CD8-positive, alpha-beta memory T cell (primary cell): ENCODE data around the gene SETD2. TPM values are rescaled to one million over a fixed set of nuclear protein-coding genes. Genes with fewer than 3 reads are reported as not detected.

ENCODE experiments used
- CTCF ChIA-PET: fragments of 350-600 bp; sonication (Branson Sonifier 250); formaldehyde crosslinking; loops from one replicate; lab custom pipeline; 2021; ENCODE audit warnings: antibody characterized with exemption; lab: Charles Lee
- POLR2A ChIA-PET: fragments of 350-600 bp; sonication (Branson Sonifier 250); formaldehyde crosslinking; loops from one replicate; lab custom pipeline; 2021; ENCODE audit warnings: antibody characterized with exemption; lab: Charles Lee
- DNase-seq, 5 donors: peaks; one replicate each; pipeline versions ENCODE4 v3.0.0 to v3.0.0-alpha.2; 2020 to 2022; ENCODE audit warnings: mixed read lengths in 1 of 5
- H3K27ac ChIP-seq: one replicate; pipeline ENCODE4 v1.7.0; 2013; ENCODE audit warnings: low read depth, mild to moderate bottlenecking, low read length, moderate library complexity
- H3K27me3 ChIP-seq: 2 replicates; pipeline ENCODE4 v1.7.0; 2013; ENCODE audit warnings: low read length, mild to moderate bottlenecking; ENCODE audit not compliant: insufficient read depth, poor library complexity, severe bottlenecking
- H3K36me3 ChIP-seq: 2 replicates; pipeline ENCODE4 v1.7.0; 2013; ENCODE audit warnings: mild to moderate bottlenecking, low read length, moderate library complexity; ENCODE audit not compliant: insufficient read depth
- H3K4me1 ChIP-seq: 2 replicates; pipeline ENCODE4 v1.7.0; 2013; ENCODE audit warnings: mild to moderate bottlenecking, low read length, moderate library complexity; ENCODE audit not compliant: insufficient read depth
- H3K4me3 ChIP-seq: 2 replicates; pipeline ENCODE4 v1.7.0; 2013; ENCODE audit warnings: mild to moderate bottlenecking, low read length
- H3K9me3 ChIP-seq: 2 replicates; pipeline ENCODE4 v1.7.0; 2013; ENCODE audit warnings: mild to moderate bottlenecking, low read length
- H3K27ac Mint-ChIP-seq, 8 donors: one replicate each; pipeline ENCODE4 v1.8.0; 2020 to 2021; ENCODE audit warnings: mixed read lengths in 8 of 8, mild to moderate bottlenecking in 6 of 8, inconsistent platforms in 3 of 8, moderate library complexity in 3 of 8
- H3K27me3 Mint-ChIP-seq, 2 donors: one replicate each; pipeline ENCODE4 v1.8.0; 2020 to 2021; ENCODE audit warnings: mixed read lengths in 2 of 2, mild to moderate bottlenecking in 1 of 2, moderate library complexity in 1 of 2
- H3K36me3 Mint-ChIP-seq, 3 donors: one replicate each; pipeline ENCODE4 v1.8.0; 2020 to 2021; ENCODE audit warnings: mixed read lengths in 3 of 3, inconsistent platforms in 1 of 3, mild to moderate bottlenecking in 1 of 3
- H3K4me1 Mint-ChIP-seq, 3 donors: one replicate each; pipeline ENCODE4 v1.8.0; 2020 to 2021; ENCODE audit warnings: mixed read lengths in 3 of 3, inconsistent platforms in 1 of 3, mild to moderate bottlenecking in 1 of 3
- H3K4me3 Mint-ChIP-seq, 7 donors: one replicate each; pipeline ENCODE4 v1.8.0; 2020 to 2021; ENCODE audit warnings: mixed read lengths in 7 of 7, mild to moderate bottlenecking in 6 of 7, moderate library complexity in 4 of 7, inconsistent platforms in 2 of 7
- H3K9me3 Mint-ChIP-seq, 5 donors: one replicate each; pipeline ENCODE4 v1.8.0; 2020 to 2022; ENCODE audit warnings: mixed read lengths in 5 of 5, mild to moderate bottlenecking in 3 of 5, moderate library complexity in 2 of 5, inconsistent platforms in 1 of 5
- polyA plus RNA-seq: library from polyadenylated mRNA; unstranded; fragments of 300-500 nt; fragmentation: Illumina TruSeq; gene quantifications from one replicate; pipeline ENCODE4 v1.2.3, GENCODE V29; 2021
- total RNA-seq, 2 experiments: library from RNA; stranded (reverse); gene quantifications; one replicate each; pipeline ENCODE4 v1.2.3, GENCODE V29; 2021

The SETD2 gene
- total and polyA plus RNA-seq, 3 experiments from 2014 or later = 30.2 to 32.8 (median 32.4) TPM

DNA sequence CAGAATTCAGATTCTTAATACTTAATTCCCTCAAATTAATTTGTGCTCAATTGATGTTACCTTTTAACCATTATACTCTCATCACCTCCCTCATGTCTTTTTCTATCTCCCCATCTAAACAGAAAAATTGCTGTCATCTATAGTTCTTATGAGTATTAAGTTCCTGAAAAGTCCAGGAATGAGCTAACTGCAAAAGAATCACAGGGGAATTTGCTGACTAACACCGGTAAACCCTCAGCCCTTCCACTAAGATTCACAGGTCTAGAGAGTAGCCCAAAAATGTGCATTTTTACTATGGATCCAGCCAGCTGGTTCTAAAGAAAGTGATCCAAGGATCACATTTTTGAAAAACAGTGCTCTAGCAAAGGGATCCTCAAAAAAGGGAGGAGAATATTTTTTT lies 67.0 kb downstream of the SETD2 start:
- Mint-ChIP-seq H3K36me3 (peaks cover 4 to 75% (median 21%) of the 10 kb centered on the region in 3 donors), H3K4me1 (peaks cover 0 to 24% (median 2%) of the 10 kb centered on the region in 3 donors), H3K9me3 (no peaks in the 10 kb centered on the region), H3K27me3 (no peaks in the 10 kb centered on the region), H3K27ac (peak overlapping the region in 4 of 8 donors; percentile 2 to 79 (median 10)), H3K4me3 (no peak overlapping the region)
- Histone ChIP-seq H3K27me3 (no peaks in the 10 kb centered on the region), H3K27ac (no peak overlapping the region), H3K9me3 (no peaks in the 10 kb centered on the region), H3K4me1 (no peaks in the 10 kb centered on the region), H3K4me3 (no peak overlapping the region), H3K36me3 (peaks cover 16% of the 10 kb centered on the region)
- no peak for DNase-seq
- ChIA-PET POLR2A (interaction anchor here (0.6 kb wide), 1 partner anchor 1590 kb away, joined by 5 read pairs; no protein-coding TSS in a partner anchor), CTCF (no interaction called here)

DNA sequence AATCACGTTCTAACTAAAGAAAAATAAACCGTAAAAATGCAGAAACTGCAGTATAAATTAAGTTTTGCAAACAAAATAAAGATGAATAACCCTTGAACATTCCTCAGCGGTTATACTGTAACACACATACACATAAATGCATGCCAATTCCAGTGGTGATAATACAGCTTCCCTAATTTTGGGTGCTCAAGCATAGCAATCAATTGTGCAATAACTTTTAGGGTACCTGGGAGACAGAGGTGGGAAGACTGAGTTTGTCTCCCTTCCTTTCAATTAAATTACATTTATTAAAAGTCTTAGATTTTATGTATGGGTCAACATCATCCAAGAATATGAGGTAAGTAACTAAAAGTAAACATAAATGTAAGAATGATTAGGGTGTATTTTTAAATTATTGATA lies 71.8 kb downstream of the SETD2 start:
- peaks cover 10% of the 10 kb centered on the region for H3K36me3 ChIP-seq
- H3K4me3 ChIP-seq = no peak overlapping the region
- Mint-ChIP-seq H3K27me3 (no peaks in the 10 kb centered on the region), H3K4me1 (peaks cover 5 to 27% (median 6%) of the 10 kb centered on the region in 3 donors), H3K27ac (no peak overlapping the region), H3K36me3 (peaks cover 0 to 74% (median 14%) of the 10 kb centered on the region in 3 donors), H3K4me3 (no peak overlapping the region), H3K9me3 (no peaks in the 10 kb centered on the region)
- CTCF ChIA-PET = interaction anchor here (0.7 kb wide), 1 partner anchor 139 kb away, joined by 3 read pairs; no protein-coding TSS in a partner anchor
- no peak overlapping the region for H3K27ac ChIP-seq
- no peak for DNase-seq
- POLR2A ChIA-PET = no interaction called here
- H3K27me3 ChIP-seq = no peaks in the 10 kb centered on the region
- no peaks in the 10 kb centered on the region for H3K4me1 ChIP-seq
- no peaks in the 10 kb centered on the region for H3K9me3 ChIP-seq

DNA sequence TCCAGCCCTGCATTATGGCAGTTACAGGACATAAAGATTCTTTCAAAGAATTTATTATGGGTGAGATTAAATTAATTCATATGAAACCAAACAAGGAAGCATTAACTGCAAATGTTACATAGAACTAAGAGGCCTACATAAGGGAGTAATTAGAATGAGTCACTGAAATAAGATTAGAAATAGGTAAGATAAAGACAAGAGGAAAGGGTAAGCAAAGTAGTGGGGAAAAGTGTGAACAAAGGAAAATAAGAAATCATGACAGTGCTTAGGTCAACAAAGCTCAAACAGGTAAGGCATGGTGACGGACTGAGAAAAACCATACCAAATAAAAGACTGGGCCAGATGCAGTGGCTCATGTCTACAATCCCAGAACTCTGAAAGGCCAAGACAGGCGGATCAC lies 74.3 kb downstream of the SETD2 start:
- ChIA-PET CTCF (no interaction called here), POLR2A (no interaction called here)
- no peaks in the 10 kb centered on the region for H3K27me3 Mint-ChIP-seq
- no peak overlapping the region for H3K27ac ChIP-seq
- H3K27me3 ChIP-seq = no peaks in the 10 kb centered on the region
- peaks cover 6 to 72% (median 13%) of the 10 kb centered on the region in 3 donors for H3K36me3 Mint-ChIP-seq
- H3K4me3 ChIP-seq = no peak overlapping the region
- no peaks in the 10 kb centered on the region for H3K9me3 Mint-ChIP-seq
- H3K4me1 Mint-ChIP-seq = peaks cover 5 to 17% (median 7%) of the 10 kb centered on the region in 3 donors
- no peak for DNase-seq
- H3K4me3 Mint-ChIP-seq = no peak overlapping the region
- H3K4me1 ChIP-seq = no peaks in the 10 kb centered on the region
- peak overlapping the region in 5 of 8 donors; percentile 3 to 57 (median 29) for H3K27ac Mint-ChIP-seq
- H3K36me3 ChIP-seq = peaks cover 15% of the 10 kb centered on the region
- H3K9me3 ChIP-seq = no peaks in the 10 kb centered on the region

DNA sequence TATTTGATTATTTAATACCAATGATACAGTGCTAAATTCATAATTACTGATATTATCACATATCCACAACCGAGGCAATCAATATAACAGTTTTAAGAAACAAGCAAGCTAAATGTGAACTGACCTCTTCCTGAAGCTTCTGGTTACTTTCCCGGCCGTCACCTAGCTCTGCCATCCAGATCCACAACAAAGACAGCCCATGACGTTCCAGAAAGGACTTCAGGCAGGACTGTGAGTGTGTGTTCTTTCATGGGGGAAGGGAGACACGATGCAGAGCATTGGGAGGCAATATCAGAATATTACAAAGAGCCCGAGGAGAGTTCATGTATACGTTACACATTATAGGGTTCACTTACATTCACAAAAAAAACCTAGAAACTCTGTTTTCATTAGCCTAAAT lies 77.8 kb downstream of the SETD2 start:
- POLR2A ChIA-PET = no interaction called here
- no peaks in the 10 kb centered on the region for H3K9me3 Mint-ChIP-seq
- peak overlapping the region in 2 of 8 donors; percentile 64 to 72 for H3K27ac Mint-ChIP-seq
- H3K36me3 Mint-ChIP-seq = peaks cover 10 to 84% (median 25%) of the 10 kb centered on the region in 3 donors
- CTCF ChIA-PET = no interaction called here
- no peak for DNase-seq
- H3K9me3 ChIP-seq = no peaks in the 10 kb centered on the region
- H3K4me1 ChIP-seq = no peaks in the 10 kb centered on the region
- H3K4me3 Mint-ChIP-seq = no peak overlapping the region
- H3K27ac ChIP-seq = no peak overlapping the region
- no peaks in the 10 kb centered on the region for H3K27me3 ChIP-seq
- no peak overlapping the region for H3K4me3 ChIP-seq
- peaks cover 29% of the 10 kb centered on the region for H3K36me3 ChIP-seq
- H3K4me1 Mint-ChIP-seq = peaks cover 17 to 25% (median 18%) of the 10 kb centered on the region in 3 donors
- peaks cover 0 to 2% of the 10 kb centered on the region in 2 donors for H3K27me3 Mint-ChIP-seq

DNA sequence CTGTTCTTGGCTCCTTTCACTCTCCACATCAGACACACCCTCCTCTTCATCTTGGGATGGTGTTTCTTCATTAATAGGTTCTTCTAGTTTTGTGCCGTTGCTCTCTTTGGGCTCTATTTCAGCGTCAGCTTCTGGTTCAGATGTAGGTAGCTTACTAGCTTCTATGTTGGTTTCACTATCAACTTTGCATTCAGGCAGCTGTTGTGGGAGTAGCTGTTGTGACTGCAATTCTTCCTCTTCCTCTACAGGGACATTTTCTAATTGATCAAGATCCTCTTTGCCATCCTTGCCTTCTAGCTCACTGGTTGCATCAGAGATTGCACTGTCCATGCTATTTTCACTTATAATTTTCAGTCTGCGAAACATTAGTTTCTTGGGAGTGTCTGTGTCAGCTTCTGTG lies 80.1 kb downstream of the SETD2 start:
- Histone ChIP-seq H3K27ac (no peak overlapping the region), H3K36me3 (peaks cover 35% of the 10 kb centered on the region), H3K4me1 (no peaks in the 10 kb centered on the region), H3K27me3 (no peaks in the 10 kb centered on the region), H3K9me3 (no peaks in the 10 kb centered on the region), H3K4me3 (no peak overlapping the region)
- Mint-ChIP-seq H3K27ac (peak overlapping the region in 6 of 8 donors; percentile 47 to 87 (median 76)), H3K4me1 (peaks cover 22 to 29% (median 22%) of the 10 kb centered on the region in 3 donors), H3K4me3 (peak overlapping the region in 1 of 7 donors; percentile 7), H3K27me3 (peaks cover 0 to 2% of the 10 kb centered on the region in 2 donors), H3K9me3 (no peaks in the 10 kb centered on the region), H3K36me3 (peaks cover 10 to 88% (median 27%) of the 10 kb centered on the region in 3 donors)
- no peak for DNase-seq
- CTCF ChIA-PET = no interaction called here
- POLR2A ChIA-PET = no interaction called here

DNA sequence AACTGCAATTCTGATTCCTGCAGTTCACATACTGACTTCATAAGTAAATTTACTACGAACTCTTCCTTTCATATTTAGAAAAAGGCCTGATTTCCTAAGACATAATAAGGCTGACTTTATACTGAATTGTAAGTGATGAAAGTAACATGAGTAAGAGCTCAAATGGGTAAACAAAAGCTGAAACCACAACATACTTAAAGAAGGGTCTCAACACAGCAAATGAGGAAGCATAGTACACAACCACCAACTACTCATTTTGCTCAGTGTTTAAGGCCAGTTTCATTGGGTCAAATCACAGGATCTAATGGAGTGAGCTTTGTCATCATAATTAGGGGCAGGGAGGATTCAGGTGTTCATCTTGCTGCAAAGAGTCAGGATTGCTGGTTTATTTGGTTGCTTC lies 81.4 kb downstream of the SETD2 start:
- no peaks in the 10 kb centered on the region for H3K27me3 ChIP-seq
- no peak overlapping the region for H3K4me3 ChIP-seq
- H3K9me3 ChIP-seq = no peaks in the 10 kb centered on the region
- Mint-ChIP-seq H3K36me3 (peaks cover 10 to 89% (median 28%) of the 10 kb centered on the region in 3 donors), H3K27ac (peak overlapping the region in 6 of 8 donors; percentile 30 to 75 (median 45)), H3K4me1 (peaks cover 21 to 31% (median 27%) of the 10 kb centered on the region in 3 donors), H3K4me3 (no peak overlapping the region), H3K27me3 (peaks cover 0 to 2% of the 10 kb centered on the region in 2 donors), H3K9me3 (no peaks in the 10 kb centered on the region)
- CTCF ChIA-PET = interaction anchor here (1.3 kb wide), 1 partner anchor 41 kb away, joined by 3 read pairs; no protein-coding TSS in a partner anchor
- H3K36me3 ChIP-seq = peaks cover 35% of the 10 kb centered on the region
- DNase-seq = no peak
- POLR2A ChIA-PET = no interaction called here
- no peak overlapping the region for H3K27ac ChIP-seq
- no peaks in the 10 kb centered on the region for H3K4me1 ChIP-seq

DNA sequence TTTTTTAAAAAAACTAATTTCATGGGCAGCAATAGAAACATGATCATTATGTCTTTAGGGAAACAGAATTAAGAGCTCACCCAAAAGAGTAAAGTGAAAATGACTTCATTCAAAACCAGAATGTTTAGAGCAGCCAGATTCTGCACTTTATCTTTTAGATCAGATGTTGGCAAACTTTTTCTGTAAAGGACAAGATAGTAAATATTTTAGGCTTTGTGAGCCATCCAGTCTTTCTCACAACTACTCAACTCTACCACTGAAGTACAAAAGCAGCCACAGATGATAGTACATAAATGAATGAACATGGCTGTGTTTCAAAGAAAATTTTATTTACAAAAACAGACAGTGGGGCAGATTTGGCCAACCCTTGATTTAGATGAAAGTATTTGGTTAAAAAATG lies 84.5 kb downstream of the SETD2 start:
- H3K36me3 Mint-ChIP-seq = peaks cover 6 to 85% (median 29%) of the 10 kb centered on the region in 3 donors
- DNase-seq = no peak
- Histone ChIP-seq H3K4me1 (peaks cover 3% of the 10 kb centered on the region), H3K27me3 (no peaks in the 10 kb centered on the region), H3K27ac (no peak overlapping the region), H3K4me3 (no peak overlapping the region), H3K9me3 (no peaks in the 10 kb centered on the region), H3K36me3 (peaks cover 27% of the 10 kb centered on the region)
- peak overlapping the region in 4 of 8 donors; percentile 0 to 34 (median 4) for H3K27ac Mint-ChIP-seq
- no peaks in the 10 kb centered on the region for H3K9me3 Mint-ChIP-seq
- CTCF ChIA-PET = no interaction called here
- peaks cover 0 to 2% of the 10 kb centered on the region in 2 donors for H3K27me3 Mint-ChIP-seq
- POLR2A ChIA-PET = no interaction called here
- no peak overlapping the region for H3K4me3 Mint-ChIP-seq
- peaks cover 28 to 48% (median 40%) of the 10 kb centered on the region in 3 donors for H3K4me1 Mint-ChIP-seq

DNA sequence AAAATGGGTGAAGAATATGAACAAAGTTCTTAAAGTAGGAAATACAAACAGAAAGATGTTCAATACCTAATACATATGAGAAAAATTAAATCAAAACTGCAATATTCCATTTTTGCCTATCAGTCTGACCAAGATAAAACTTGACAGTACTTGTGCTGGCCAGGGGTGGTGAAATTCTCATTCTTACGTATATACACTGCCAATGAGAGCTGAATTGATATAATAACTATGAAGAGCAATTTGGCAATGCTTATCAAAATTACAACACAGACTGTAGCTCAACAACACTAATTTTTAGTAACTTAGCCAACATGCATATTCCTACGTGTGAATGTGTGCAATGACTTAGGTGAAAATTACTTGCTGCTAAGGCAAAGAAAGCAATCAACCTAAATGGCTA lies 90.2 kb downstream of the SETD2 start:
- Mint-ChIP-seq H3K4me3 (no peak overlapping the region), H3K36me3 (peaks cover 3 to 79% (median 26%) of the 10 kb centered on the region in 3 donors), H3K4me1 (peaks cover 27 to 49% (median 44%) of the 10 kb centered on the region in 3 donors), H3K27me3 (peaks cover 0 to 2% of the 10 kb centered on the region in 2 donors), H3K27ac (peak overlapping the region in 3 of 8 donors; percentile 43 to 70 (median 67)), H3K9me3 (no peaks in the 10 kb centered on the region)
- CTCF ChIA-PET = no interaction called here
- H3K36me3 ChIP-seq = no peaks in the 10 kb centered on the region
- peaks cover 3% of the 10 kb centered on the region for H3K4me1 ChIP-seq
- H3K4me3 ChIP-seq = no peak overlapping the region
- no peaks in the 10 kb centered on the region for H3K9me3 ChIP-seq
- H3K27ac ChIP-seq = no peak overlapping the region
- POLR2A ChIA-PET = no interaction called here
- H3K27me3 ChIP-seq = no peaks in the 10 kb centered on the region
- DNase-seq = no peak
